ENCODE results near the gene NOTUM. TPM values are rescaled to one million over a fixed set of nuclear protein-coding genes. Genes with fewer than 3 reads are reported as not detected.

Gene NOTUM
- total and polyA plus RNA-seq, 9 of the 15 experiments (the other 6 are each of a cell fraction or from before 2014, with no cell fraction given), result 0.03 to 14.0 (median 4.1) TPM

GRCh38 chr17:81909966-81910839 lies 50.8 kb downstream of the NOTUM start:
- WGBS (ENCODE audit: insufficient coverage, low coverage, missing lambda C conversion rate), result 15% methylated on average over 21 of the region's 23 CpGs
- no TSS peak for BruUV-seq (replicated peaks)
- TF ChIP-seq GABPB1 (CRISPR knock-in tag; IDR thresholded peaks at IDR 0.05) (no peak), MYC (IDR thresholded peaks at IDR 0.05; ENCODE audit: low read depth, low read length) (peak; percentile 83), MYC (CRISPR knock-in tag; IDR thresholded peaks at IDR 0.05; ENCODE audit: borderline replicate concordance, low read depth) (no peak), MNT (conservative IDR thresholded peaks at IDR 0.05) (peak; percentile 67 to 74), CHD4 (IDR thresholded peaks at IDR 0.05; ENCODE audit: insufficient read depth, insufficient replicate concordance, low read depth, low read length, poor library complexity, severe bottlenecking) (no peak), XRCC5 (IDR thresholded peaks at IDR 0.05; ENCODE audit: low read depth, low read length) (0 out of 2 replicates have a peak, but pooled peaks have one; percentile 26), CREM (IDR thresholded peaks at IDR 0.05; ENCODE audit: low read depth) (0 out of 2 replicates have a peak, but pooled peaks have one; percentile 19), U2AF2 (optimal IDR thresholded peaks at IDR 0.05; ENCODE audit: low read depth, low read length) (no peak), SIRT6 (IDR thresholded peaks at IDR 0.05; ENCODE audit: low read depth, low read length) (no peak), CCNT2 (IDR thresholded peaks at IDR 0.05; ENCODE audit: borderline replicate concordance, extremely low read depth, insufficient read length, low read depth, low read length) (peak; percentile 12), SOX6 (IDR thresholded peaks at IDR 0.05) (peak; percentile 74), ELF1 (tag; IDR thresholded peaks at IDR 0.05) (peak; percentile 64), UBTF (IDR thresholded peaks at IDR 0.05; ENCODE audit: borderline replicate concordance in 1 of 2, low read depth in 2 of 2, low read length in 2 of 2) (peak in 1 of 2 experiments; percentile 35; a peak in 1 of 4 replicates), PHF20 (IDR thresholded peaks at IDR 0.05; ENCODE audit: partially characterized antibody) (no peak), POLR2AphosphoS5 (IDR thresholded peaks at IDR 0.05; ENCODE audit: control insufficient read depth, insufficient read depth, low read depth, low read length) (no peak), ESRRA (IDR thresholded peaks at IDR 0.05; ENCODE audit: borderline replicate concordance, low read depth) (peak; percentile 91), ZNF197 (CRISPR knock-in tag; IDR thresholded peaks at IDR 0.05; ENCODE audit: low read depth) (no peak)

More at GRCh38 chr17:81909966-81910839, 50.8 kb downstream of the NOTUM start:
- peak in 1 of 4 experiments; percentile 69 for DNase-seq (ENCODE audit: extremely low read depth in 1 of 4, low spot score in 3 of 4)
- Histone ChIP-seq H3K79me2 (ENCODE audit: control insufficient read depth, insufficient read depth, low read length) (peaks cover 24% of the 10 kb centered on the region), H3K27me3 (ENCODE audit: control insufficient read depth in 2 of 2, insufficient read depth in 2 of 2, low read length in 2 of 2) (no peaks in the 10 kb centered on the region), H3K9ac (ENCODE audit: insufficient read depth in 1 of 2, low read depth in 2 of 2, low read length in 2 of 2) (peak overlapping the region; percentile 61 to 99), H3K9me1 (ENCODE audit: control insufficient read depth, insufficient read depth, low read length) (peaks cover 6% of the 10 kb centered on the region), H3K27ac (ENCODE audit: extremely low read depth, low read depth, low read length) (peak overlapping the region; percentile 78), H3K4me2 (ENCODE audit: insufficient read depth, low read length) (peak overlapping the region; percentile 82), H3K4me1 (replicated peaks in 1 of 2; ENCODE audit: control insufficient read depth in 2 of 2, insufficient read depth in 2 of 2, low read length in 2 of 2) (peaks cover 31 to 93% of the 10 kb centered on the region in 2 experiments), H4K20me1 (replicated peaks; ENCODE audit: control insufficient read depth, insufficient read depth, low read length) (peaks cover 14% of the 10 kb centered on the region), H3K36me3 (ENCODE audit: control insufficient read depth, insufficient read depth, low read length) (peaks cover 84% of the 10 kb centered on the region; the same call in 2 of the 3 replicates), H2AFZ (ENCODE audit: low read depth, low read length) (no peak overlapping the region), H3K4me3 (peak overlapping the region; percentile 93), H3K9me3 (replicated peaks; ENCODE audit: control insufficient read depth, insufficient read depth, low read depth, low read length) (no peaks in the 10 kb centered on the region)
- ATAC-seq, result peak; percentile 5; the same call in 2 of the 3 replicates
- POLR2A ChIA-PET, result interaction anchor here (0.6 to 5.4 kb wide), 7 partner anchors 11 to 188 kb away, joined by 3 to 46 read pairs (median 3); no protein-coding TSS in a partner anchor
- intact Hi-C loops (cut with micrococcal nuclease), result no loop called here
- FAIRE-seq, result peak; percentile 90
- in situ Hi-C loops (cut with MboI), result no loop called here
- CTCF ChIA-PET (ENCODE audit: low intra/inter-chr PET ratio), result interaction anchor here (0.6 kb wide), 2 partner anchors 44 to 280 kb away, joined by 3 to 4 read pairs; no protein-coding TSS in a partner anchor
